DOHH2 (cell line): ENCODE results near the gene MALT1.

Experiments
- H3F3A ChIP-seq: fragments of 200-600 bp; sonication (generic), shearing (Covaris generic); 2 replicates; pipeline ENCODE4 v1.6.0; 2016; ENCODE audit warnings: antibody characterized with exemption, mild to moderate bottlenecking; ENCODE audit not compliant: control insufficient read depth, insufficient read depth
- H3K27ac ChIP-seq: fragments of 200-600 bp; sonication (generic); 2 replicates; pipeline ENCODE4 v1.5.1; 2014; ENCODE audit warnings: low read depth, mild to moderate bottlenecking, low read length, moderate library complexity
- H3K27me3 ChIP-seq: fragments of 200-600 bp; sonication (generic); 2 replicates; pipeline ENCODE4 v1.6.1; 2014; ENCODE audit warnings: mild to moderate bottlenecking, low read length, mixed read lengths; ENCODE audit not compliant: control insufficient read depth
- H3K36me3 ChIP-seq: fragments of 200-600 bp; sonication (generic); 2 replicates; pipeline ENCODE4 v1.6.1; 2014; ENCODE audit warnings: mild to moderate bottlenecking, low read length, moderate library complexity, mixed read lengths; ENCODE audit not compliant: control insufficient read depth
- H3K4me1 ChIP-seq: fragments of 200-600 bp; sonication (generic); 2 replicates; pipeline ENCODE4 v1.6.1; 2014; ENCODE audit warnings: mild to moderate bottlenecking, low read length, mixed read lengths; ENCODE audit not compliant: control insufficient read depth
- H3K4me2 ChIP-seq: fragments of 200-600 bp; sonication (generic); 2 replicates; pipeline ENCODE4 v1.6.0; 2014; ENCODE audit warnings: mild to moderate bottlenecking, low read length, moderate library complexity
- H3K4me3 ChIP-seq: fragments of 200-600 bp; sonication (generic); 2 replicates; pipeline ENCODE4 v1.5.1; 2014; ENCODE audit warnings: mild to moderate bottlenecking, low read length, mixed read lengths
- H3K79me2 ChIP-seq: fragments of 200-600 bp; sonication (generic); 2 replicates; pipeline ENCODE4 v1.6.1; 2014; ENCODE audit warnings: mild to moderate bottlenecking, low read length, mixed read lengths; ENCODE audit not compliant: control insufficient read depth
- H3K9me2 ChIP-seq: fragments of 200-600 bp; sonication (generic); replicated peaks from 2 replicates; pipeline ENCODE4 v1.6.1; 2014; ENCODE audit warnings: mild to moderate bottlenecking, low read length, mixed read lengths; ENCODE audit not compliant: control insufficient read depth
- H3K9me3 ChIP-seq: fragments of 200-600 bp; sonication (generic); 2 replicates; pipeline ENCODE4 v1.6.1; 2014; ENCODE audit warnings: antibody characterized with exemption, low read length, mixed read lengths; ENCODE audit not compliant: control insufficient read depth, insufficient read depth
- H4K20me1 ChIP-seq: fragments of 200-600 bp; sonication (generic); 2 replicates; pipeline ENCODE4 v1.6.0; 2014; ENCODE audit warnings: low read depth, mild to moderate bottlenecking, antibody characterized with exemption, low read length, moderate library complexity; ENCODE audit not compliant: control insufficient read depth, insufficient read depth
- EZH2phosphoT487 ChIP-seq: fragments of 200-600 bp; sonication (generic); IDR thresholded peaks from 2 replicates; pipeline ENCODE4 v1.6.1; 2017; ENCODE audit warnings: borderline replicate concordance, mild to moderate bottlenecking, antibody characterized with exemption, low read length, moderate library complexity, mixed read lengths
- TF ChIP-seq, protein P1 (sequence below): fragments of 200-600 bp; sonication (generic); IDR thresholded peaks from one replicate; pipeline ENCODE4 v1.5.1; 2014; ENCODE audit warnings: antibody characterized with exemption, mild to moderate bottlenecking, low read depth, low read length; ENCODE audit not compliant: poor library complexity, severe bottlenecking

The MALT1 gene

DNA sequence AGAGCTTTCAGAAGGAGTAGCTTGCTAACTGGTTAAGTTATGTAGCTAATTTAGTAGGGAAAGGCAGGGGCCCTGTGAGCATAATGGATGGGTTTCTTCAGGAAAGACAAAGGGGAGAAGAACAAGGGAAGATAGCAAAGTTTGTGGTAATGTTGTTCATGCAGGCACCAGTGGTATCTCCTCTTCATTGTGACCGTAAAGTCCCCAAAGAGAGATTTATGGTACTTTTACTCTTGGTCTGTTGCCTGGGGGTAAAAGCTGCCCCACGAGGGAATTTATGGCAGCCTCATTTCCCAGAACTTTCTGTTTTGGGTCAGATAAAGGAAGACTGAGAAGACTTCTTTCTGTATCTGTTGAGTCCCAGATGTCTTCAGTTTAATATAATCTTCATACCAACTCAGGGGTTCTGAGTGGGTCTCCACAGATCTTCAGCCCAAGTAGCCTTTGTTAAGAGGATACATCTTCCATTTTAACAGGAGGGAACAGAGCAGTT is 27.5 kb downstream of the MALT1 start:
- H3K27me3 ChIP-seq, result no peaks in the 10 kb centered on the region
- H3K9me3 ChIP-seq, result no peaks in the 10 kb centered on the region
- H3K36me3 ChIP-seq, result peaks cover 42% of the 10 kb centered on the region
- H3K27ac ChIP-seq, result no peak overlapping the region
- H4K20me1 ChIP-seq, result no peaks in the 10 kb centered on the region
- no peak overlapping the region for H3K4me2 ChIP-seq
- H3K4me3 ChIP-seq, result no peak overlapping the region
- H3F3A ChIP-seq, result no peaks in the 10 kb centered on the region
- H3K4me1 ChIP-seq, result no peaks in the 10 kb centered on the region
- no peak for TF ChIP-seq EZH2phosphoT487
- TF ChIP-seq, protein P1, sequence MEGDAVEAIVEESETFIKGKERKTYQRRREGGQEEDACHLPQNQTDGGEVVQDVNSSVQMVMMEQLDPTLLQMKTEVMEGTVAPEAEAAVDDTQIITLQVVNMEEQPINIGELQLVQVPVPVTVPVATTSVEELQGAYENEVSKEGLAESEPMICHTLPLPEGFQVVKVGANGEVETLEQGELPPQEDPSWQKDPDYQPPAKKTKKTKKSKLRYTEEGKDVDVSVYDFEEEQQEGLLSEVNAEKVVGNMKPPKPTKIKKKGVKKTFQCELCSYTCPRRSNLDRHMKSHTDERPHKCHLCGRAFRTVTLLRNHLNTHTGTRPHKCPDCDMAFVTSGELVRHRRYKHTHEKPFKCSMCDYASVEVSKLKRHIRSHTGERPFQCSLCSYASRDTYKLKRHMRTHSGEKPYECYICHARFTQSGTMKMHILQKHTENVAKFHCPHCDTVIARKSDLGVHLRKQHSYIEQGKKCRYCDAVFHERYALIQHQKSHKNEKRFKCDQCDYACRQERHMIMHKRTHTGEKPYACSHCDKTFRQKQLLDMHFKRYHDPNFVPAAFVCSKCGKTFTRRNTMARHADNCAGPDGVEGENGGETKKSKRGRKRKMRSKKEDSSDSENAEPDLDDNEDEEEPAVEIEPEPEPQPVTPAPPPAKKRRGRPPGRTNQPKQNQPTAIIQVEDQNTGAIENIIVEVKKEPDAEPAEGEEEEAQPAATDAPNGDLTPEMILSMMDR, result no peak
- H3K79me2 ChIP-seq, result no peaks in the 10 kb centered on the region; the same call in 1 of the 2 replicates
- no peaks in the 10 kb centered on the region for H3K9me2 ChIP-seq

DNA sequence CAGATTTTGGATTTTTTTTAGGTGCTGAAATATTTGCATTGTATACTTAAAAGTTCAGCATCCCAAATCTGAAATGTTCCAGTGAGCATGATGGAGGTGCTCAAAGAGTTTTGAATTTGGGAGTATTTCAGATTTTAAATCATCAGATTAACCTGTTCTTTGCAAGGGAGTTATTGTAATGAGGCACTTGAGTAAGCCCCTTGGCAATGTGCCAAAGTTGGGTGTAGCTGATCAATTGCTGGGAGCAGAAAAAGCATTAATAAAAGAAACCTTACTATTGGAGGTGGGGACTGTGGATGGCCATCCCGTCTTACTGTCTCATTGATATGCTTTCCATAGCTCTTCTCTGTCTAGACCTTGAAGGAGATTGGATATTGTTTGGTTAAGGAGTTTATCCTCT is 28.3 kb downstream of the MALT1 start:
- Histone ChIP-seq H4K20me1 (no peaks in the 10 kb centered on the region), H3K9me2 (no peaks in the 10 kb centered on the region), H3K27ac (no peak overlapping the region), H3K4me1 (no peaks in the 10 kb centered on the region), H3K4me2 (no peak overlapping the region), H3F3A (no peaks in the 10 kb centered on the region), H3K4me3 (no peak overlapping the region), H3K79me2 (no peaks in the 10 kb centered on the region), H3K27me3 (no peaks in the 10 kb centered on the region), H3K9me3 (no peaks in the 10 kb centered on the region), H3K36me3 (peaks cover 50% of the 10 kb centered on the region)
- TF ChIP-seq EZH2phosphoT487, result no peak
- TF ChIP-seq, protein P1, result no peak

DNA sequence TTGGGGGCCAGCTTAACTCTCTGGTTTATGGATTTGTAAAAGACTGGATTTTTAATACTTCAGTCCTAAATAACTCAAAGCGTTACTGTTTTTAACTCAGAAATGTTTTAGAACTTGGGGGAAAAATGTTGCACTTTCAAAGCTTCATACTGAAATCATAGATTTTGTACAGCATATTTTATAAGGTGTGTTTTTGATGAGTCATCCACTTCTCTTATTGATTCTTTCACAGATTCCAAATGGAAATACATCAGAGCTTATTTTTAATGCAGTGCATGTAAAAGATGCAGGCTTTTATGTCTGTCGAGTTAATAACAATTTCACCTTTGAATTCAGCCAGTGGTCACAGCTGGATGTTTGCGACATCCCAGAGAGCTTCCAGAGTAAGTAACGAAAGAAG is 28.9 kb downstream of the MALT1 start:
- H4K20me1 ChIP-seq, result no peaks in the 10 kb centered on the region
- H3F3A ChIP-seq, result no peaks in the 10 kb centered on the region
- no peaks in the 10 kb centered on the region for H3K79me2 ChIP-seq
- no peaks in the 10 kb centered on the region for H3K9me2 ChIP-seq
- H3K27me3 ChIP-seq, result no peaks in the 10 kb centered on the region
- no peak overlapping the region for H3K27ac ChIP-seq
- no peak for TF ChIP-seq EZH2phosphoT487
- TF ChIP-seq, protein P1, result no peak
- no peaks in the 10 kb centered on the region for H3K4me1 ChIP-seq
- no peak overlapping the region for H3K4me2 ChIP-seq
- H3K9me3 ChIP-seq, result no peaks in the 10 kb centered on the region
- H3K36me3 ChIP-seq, result peaks cover 54% of the 10 kb centered on the region
- H3K4me3 ChIP-seq, result no peak overlapping the region

DNA sequence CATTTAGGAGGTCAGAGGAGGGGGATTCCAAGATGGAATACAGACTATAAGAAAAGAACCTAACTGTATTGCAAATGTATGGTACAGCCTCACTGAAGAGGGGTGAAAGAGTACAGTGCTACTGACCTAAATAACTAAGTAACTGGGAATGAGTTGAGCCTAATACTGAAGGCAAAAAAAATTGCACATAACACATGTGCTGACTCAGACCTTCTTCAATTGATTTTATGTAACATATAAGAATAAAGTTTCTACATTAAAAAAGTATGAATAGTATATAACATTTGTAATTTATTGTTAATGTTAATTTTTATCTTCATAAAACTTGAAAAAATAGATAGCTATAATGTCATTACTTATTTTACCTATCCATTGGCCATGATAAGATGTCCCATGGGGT is 41.7 kb downstream of the MALT1 start:
- no peaks in the 10 kb centered on the region for H3K27me3 ChIP-seq
- TF ChIP-seq EZH2phosphoT487, result no peak
- TF ChIP-seq, protein P1, result no peak
- H3K4me1 ChIP-seq, result peaks cover 34% of the 10 kb centered on the region
- no peak overlapping the region for H3K27ac ChIP-seq
- no peak overlapping the region for H3K4me2 ChIP-seq
- H3K9me2 ChIP-seq, result no peaks in the 10 kb centered on the region
- peaks cover 43% of the 10 kb centered on the region for H3K36me3 ChIP-seq
- H3K79me2 ChIP-seq, result no peaks in the 10 kb centered on the region
- no peak overlapping the region for H3K4me3 ChIP-seq
- H4K20me1 ChIP-seq, result no peaks in the 10 kb centered on the region
- H3K9me3 ChIP-seq, result no peaks in the 10 kb centered on the region
- H3F3A ChIP-seq, result no peaks in the 10 kb centered on the region
